GM19035 (cell line): ENCODE data around the gene PON3.
"Not testable (repeated sequence)": the region's sequence is repeated elsewhere in the genome, so short reads cannot be mapped to it uniquely, and the experiment has no call there.

Source experiments
- ATAC-seq: cut with Tn5 transposase; IDR thresholded peaks from one replicate; pipeline ENCODE4 v1.9.1; 2021; ENCODE audit not compliant: unreplicated experiment

PON3 gene

DNA sequence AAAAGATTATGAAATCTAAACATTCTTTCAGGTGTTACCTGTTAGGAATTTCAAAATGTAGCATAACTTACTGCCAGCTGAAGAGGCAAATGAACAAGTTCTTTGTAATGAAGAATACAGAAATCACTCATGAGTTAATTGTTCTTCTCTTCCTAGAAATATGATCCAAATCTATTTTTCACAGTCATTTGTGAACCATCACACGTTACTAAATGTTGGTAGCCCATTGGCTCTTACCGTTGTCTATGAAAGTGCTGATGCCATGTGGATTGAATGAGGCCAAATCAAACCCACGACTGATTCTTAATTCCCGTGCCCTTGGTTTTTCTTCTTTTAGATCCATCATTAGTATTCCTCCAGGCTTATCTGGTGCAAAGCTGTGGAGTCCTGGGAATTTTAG is 15.9 kb upstream of the PON3 start:
- ATAC-seq, result no peak

DNA sequence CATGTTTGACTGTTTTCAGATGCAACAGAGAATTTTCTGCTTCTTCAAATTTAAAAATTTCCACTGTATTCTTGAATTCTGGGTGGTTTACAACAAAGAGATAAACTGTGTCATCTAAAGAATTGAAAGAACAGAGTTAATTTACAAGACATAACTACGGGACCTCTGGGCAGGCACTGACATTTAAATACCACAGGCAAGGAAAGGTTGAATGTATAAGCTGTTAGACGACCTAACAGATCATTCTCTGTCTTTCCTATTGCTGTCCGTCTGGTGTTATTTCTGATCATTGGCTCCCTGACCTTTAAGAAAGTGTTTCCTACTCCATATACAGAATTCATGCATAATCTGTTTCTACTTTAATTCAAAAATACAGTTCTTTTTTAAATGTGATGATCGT is 15.5 kb upstream of the PON3 start:
- no peak for ATAC-seq

DNA sequence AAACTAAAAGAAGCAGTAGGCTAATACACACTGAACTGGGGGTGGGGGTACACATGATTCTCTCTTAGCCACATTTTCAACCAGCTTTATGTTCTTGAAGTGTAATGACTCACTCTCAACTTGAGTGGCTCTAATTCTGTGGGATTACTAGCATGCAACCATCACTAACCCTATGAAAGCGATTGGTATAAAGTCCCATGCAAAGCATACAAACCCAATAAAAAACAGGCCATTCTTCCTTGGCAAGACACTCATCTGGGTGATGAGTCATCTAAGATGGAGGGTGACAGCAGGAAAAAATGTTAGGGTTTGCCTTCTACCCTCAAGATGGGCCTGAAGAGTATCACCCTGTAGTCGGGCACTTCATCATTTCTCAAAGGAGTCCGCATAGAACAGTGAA is 14.9 kb upstream of the PON3 start:
- ATAC-seq, result no peak

DNA sequence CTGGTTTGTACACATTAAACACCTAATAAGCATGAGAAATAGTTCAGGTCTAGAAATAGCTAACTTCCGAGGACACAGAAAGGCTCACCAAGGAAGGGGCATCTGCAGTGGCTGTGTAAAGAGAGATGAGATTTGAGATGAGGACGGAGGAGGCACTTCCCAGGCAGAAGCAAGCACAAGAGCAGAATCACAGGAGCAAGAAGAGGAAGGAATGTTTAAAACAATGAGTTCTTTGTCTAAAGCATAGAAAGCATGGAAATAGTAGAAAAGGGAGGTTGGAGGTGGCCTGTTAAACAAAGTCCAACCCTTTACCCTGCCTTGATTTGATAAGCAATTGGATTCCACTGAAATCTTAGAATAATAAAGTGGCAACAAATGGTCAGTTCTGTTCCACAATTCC is 11.6 kb upstream of the PON3 start:
- ATAC-seq, result no peak

DNA sequence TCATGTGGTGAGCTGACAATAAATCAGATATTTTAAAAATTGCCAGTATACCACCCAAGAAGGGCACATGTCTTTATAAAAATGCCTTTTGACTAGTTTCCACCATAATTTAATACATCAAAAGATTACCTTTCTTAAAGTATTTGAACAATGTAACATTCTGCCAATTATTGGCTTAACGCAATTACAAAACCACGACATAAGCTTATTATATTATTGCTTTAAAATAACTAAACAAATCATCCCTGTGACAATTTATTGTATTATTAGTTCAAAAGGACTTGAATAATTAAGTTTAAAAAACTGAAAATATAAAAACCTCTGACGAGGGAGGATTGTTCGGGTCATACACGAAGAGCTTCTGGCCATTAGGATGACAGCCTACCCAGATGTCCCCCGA is 9.6 kb upstream of the PON3 start:
- ATAC-seq, result no peak

DNA sequence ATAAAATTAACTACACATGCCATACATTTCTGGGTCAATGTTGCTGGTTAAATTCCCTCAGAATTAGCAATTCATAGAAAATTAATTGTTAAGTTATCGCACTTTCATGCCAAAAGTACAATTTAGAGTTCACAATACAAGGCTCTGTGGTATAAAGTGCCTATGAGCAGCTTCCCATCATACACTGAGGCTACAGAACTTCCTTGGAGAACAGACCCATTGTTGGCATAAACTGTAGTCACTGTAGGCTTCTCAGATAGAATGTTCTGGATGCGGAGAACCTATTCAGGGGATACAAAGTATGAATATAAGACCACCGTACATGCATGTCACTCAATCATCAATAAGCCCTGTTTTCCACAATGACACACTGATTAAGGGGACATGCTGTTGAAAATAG is 9.0 kb upstream of the PON3 start:
- no peak for ATAC-seq

DNA sequence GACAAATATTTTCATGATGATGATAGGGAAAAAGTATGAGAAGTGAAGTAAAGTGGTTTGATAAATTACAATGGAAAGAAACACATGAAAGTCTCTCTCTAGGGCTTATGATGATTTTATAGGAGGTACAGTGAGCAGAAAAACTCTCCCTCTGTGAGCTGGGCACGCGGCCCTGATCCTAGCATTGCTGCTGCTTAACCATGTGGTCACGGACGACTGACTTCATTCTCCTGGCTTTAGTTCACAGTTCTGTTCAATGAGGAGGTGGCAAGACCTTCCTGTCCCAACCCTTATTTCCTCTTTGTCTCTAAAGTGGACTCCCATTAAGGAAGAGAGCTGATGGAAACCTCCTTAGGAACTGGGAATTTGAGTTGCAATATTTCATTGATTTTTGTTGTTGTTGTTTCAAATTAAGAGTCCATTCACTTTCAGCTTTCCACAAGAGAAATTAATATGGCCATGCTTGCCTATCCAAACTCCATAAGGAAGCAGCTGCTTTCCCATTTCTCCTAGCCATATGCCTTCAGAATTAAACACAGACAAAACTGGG is 8.2 kb upstream of the PON3 start:
- ATAC-seq, result no peak

DNA sequence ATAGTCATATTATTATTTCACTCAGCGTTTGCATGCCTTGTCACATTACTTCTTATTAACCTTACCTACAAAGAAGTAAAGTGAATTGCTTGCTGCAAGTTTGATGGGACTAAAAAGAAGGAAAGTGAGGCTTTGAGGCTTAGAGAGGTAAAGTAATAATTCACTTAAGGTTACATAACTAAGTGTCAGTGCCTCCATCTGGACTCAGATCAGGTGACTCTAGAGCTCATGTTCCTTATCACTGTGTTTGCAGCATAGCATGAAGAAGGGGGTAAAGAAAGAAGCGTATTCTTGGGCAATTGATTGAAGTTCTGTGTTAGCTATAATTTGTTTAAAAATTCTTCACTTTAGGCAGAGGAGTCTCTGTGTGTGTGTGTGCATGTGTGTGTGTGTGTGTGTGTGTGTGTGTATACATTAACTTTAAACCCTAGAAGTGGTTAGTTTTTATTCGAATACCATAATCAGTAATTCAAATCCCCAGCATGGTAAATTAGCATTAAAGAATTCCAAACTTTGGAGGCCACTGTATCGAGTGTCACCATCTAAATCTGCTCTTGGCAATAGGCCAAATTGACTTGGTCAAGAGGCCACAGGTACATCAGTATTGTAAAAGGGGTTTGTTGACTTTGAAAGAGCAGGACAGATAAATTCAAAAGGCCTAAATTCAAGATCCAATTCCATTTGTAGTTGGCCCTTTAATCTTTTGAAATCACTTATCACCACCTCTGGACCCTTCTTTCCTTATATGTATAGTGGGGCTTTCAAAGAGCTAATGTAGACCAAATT is 2.2 kb upstream of the PON3 start:
- no peak for ATAC-seq

DNA sequence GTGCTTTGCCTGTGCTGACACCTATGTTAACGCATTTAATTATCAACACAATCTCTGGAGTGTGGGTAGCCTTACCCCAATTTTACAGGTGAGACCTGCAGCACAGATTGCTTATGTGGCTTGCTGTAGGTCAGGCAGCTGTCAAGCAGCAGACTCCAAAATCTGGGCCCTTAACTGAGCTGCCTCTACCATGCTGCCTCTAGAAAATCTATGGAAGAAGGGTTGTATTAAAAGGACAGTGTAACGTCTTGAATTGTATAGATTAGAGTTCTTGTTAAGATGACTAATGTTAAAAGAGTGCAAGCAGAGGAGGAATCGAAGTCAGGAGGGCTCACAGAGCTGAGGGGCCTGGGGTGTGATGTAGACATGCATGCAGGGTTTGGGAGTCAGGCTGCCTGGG is 1.2 kb upstream of the PON3 start:
- no peak for ATAC-seq

DNA sequence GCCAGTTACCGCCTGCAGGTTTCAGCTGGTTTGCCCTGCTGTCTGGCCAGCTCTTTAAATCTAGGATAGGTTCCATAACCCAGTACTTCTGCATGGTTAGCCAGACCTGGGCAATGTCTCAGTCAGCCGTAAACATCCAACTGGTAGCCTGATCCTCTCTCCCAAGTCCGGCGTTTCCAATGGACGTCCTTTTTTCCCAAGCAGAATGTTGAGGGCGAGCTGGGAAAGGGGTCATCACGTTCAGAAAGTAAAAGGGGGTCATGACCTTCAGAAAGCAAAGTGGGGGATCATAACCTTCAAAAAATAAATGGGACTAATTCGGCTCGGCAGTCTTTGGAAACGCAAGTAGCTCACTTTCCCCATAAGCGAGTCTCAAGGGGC is 430 bp downstream of the PON3 start:
- no peak for ATAC-seq

DNA sequence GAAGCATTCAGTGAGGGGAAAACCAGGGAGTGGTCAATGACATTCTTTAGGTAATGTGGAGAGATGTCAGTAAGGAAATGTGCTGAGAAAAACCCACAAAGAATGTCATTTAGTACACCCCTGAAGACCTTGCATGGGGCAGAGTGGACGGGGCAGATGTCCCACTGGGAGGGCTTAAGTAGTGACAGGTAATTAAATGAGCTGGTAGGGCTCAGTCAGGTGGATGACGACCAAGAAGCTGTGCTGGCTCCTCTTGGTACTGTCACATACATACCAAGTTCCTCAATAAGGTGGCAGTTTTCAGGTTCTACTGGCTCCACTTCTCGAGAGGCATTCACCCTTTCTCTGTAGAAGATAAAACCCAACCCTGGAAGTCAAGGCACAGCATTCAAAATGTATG is 1.8 kb downstream of the PON3 start:
- no peak for ATAC-seq

DNA sequence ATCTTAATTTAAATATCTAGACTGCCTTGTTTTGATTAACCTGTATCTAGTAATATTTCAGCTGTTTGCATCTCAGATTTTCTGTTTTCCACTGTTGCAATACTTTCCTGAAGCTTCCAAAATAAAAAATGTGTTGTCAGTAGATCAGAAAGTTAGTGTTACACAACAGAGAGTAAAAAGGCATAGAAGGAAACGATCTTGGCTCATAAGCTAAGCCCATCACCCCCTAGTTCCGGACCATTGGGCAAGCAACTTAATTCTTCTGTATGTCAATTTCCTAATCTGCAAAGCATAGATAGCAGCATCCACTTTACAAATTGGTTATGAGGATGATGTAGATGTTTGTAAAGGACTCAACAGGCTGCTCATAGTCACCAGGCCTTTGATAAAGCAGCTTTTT is 4.4 kb downstream of the PON3 start:
- ATAC-seq, result no peak

DNA sequence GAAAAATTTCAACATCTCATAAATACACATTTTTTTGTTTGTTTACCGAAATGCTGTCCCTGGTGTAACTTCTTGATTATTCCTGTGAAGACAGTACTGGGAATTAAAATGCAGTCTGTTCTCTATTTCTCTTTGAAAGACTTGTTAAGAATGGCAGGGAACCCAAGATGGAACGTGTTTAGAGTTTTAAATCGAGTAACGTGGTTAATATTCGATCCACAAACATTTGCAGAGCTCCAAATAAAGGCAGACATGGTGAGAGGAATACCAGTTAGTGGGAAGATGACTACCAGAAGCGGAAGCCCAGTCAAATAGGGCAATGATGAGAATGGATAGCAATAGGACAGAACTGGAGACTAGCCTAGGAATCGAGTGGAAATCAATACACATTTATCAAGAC is 6.7 kb downstream of the PON3 start:
- no peak for ATAC-seq

DNA sequence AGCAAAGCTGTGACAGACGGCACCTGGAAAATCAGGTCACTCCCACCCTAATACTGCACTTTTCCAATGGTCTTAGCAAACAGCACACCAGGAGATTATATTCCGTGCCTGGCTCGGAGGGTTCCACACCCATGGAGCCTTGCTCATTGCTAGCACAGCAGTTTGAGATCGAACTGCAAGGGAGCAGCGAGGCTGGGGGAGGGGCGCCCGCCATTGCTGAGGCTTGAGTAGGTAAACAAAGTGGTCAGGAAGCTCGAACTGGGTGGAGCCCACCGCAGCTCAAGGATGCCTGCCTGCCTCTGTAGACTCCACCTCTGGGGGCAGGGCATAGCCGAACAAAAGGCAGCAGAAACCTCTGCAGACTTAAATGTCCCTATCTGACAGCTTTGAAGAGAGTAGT is 16.7 kb downstream of the PON3 start:
- not testable (repeated sequence) for ATAC-seq

DNA sequence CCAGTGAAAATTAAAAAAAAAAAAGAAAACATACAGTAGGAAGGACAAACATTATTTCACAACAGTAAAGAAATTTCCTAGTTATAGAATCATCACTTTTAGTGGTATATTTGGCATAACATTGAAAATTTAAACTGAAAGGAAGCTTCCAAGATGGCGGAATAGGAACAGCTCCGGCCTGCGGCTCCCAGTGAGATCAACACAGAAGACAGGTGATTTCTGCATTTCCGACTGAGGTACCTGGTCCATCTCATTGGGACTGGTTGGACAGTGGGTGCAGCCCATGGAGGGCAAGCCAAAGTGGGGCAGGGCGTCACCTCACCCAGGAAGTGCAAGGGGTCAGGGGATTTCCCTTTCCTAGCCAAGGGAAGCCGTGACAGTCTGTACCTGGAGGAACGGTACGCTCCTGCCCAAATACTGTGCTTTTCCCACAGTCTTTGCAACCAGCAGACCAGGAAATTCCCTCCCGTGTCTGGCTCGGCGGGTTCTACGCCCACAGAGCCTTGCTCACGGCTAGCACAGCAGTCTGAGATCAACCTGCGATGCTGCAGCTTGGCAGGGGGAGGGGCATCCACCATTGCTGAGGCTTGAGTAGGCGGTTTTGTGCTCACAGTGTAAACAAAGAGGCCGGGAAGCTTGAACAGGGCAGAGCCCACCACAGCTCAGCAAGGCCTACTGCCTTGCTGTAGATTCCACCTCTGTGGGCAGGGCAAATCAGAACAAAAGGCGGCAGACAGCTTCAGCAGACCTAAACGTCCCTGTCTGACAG is 19.4 kb downstream of the PON3 start:
- no peak for ATAC-seq

DNA sequence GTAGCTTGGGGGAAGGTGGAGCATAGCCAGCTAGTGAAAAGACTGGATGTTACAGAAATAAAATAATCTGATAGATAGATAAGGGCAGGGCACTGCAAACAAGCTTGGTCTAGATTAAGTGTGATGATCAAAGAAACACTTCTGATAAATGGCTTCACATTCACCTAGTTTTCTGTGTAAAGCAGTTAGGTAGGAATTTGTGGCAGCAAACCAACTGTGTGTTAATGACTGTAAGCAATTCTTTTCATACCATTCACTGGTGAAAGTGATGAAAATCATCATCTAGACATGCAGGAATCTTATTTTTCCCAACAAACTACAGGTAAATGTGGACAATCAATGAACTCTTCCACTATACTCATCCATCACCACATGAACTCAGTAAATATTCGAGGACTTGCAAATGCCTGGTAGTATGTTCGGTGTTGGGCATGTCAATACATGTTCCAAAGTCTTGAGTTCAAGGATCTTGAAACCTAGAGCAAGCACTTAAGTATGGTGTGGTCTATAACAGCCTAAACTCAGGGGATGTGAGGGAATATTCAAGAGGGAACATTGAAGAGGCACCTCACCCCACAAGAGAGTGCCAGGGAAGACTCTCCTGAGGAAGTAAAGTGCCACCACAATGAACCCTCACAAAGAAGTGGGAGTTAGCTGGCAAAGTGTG is 20.5 kb downstream of the PON3 start:
- ATAC-seq, result no peak

DNA sequence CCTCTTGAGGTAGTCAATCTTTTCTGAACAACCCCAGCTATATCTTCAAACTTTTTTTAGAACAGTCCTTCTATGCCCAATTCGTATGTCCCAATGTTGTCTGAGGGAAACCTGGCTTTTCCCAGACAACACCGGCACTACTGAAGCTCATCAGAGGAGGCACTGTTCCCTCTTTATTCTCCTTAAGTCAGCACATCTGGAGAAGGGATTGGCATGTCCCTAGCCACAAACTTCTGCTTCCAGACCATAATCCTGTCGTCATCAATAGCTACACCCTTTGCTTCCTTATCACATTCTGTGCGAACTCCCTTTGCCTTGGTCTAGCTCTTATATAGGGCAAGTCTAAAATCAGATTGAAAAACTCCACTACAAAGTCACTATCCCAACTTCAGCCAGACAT is 22.9 kb downstream of the PON3 start:
- ATAC-seq, result no peak

DNA sequence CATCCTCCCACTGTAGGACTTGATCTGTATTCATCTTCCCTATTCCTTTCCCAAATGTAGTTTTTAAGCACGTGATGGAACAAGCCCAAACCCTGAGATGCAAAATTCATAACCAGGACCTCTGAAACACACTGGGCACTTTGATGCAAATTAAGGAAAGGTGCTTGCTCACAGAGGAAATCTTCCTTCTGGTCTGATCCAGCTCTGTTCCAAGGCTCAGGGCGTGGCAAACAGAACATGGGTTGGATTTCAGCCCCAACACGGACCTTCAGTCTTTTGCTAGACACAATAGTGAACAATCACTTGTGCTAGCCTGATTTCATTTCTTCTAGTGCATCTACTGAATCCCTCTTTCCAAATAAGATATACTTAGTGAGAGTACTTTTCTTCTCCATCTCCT is 27.9 kb downstream of the PON3 start:
- ATAC-seq, result no peak

DNA sequence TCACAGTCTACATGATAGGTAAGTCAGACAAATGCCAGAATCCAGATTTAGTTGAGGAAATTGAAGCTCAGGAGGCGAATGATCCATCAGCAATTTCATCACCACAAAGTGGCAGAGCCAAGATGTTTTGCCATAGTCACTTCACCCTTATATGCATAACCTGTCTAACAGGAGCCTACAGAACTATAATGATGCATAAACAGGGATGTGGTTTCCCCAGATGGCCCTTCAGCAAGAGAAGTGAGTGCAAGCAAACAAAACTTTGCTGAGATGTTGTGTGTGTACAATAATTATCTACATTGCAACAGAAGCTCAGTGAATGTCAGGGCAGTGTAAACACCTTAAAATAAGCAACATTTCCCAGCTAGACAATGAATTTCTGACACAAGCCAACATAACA is 28.6 kb downstream of the PON3 start:
- no peak for ATAC-seq

DNA sequence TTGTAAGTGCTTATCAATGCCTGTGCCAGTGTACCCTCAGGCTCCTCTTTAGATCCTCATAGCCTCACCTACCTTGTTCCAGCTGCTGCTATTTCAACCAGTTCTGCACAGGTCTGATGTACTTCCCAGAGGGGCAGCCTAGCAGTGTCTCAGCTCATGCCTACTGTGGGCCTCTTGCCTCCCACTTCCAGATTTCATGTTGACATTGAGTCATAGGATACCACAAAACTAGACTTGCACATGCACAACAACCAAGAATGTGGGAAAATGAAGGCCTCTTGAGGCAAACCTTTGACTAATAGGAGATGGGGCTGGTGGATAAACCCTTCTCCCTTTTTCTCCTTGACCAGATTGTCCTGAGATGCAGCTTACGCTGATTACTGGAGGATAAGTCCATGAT is 31.0 kb downstream of the PON3 start:
- no peak for ATAC-seq

DNA sequence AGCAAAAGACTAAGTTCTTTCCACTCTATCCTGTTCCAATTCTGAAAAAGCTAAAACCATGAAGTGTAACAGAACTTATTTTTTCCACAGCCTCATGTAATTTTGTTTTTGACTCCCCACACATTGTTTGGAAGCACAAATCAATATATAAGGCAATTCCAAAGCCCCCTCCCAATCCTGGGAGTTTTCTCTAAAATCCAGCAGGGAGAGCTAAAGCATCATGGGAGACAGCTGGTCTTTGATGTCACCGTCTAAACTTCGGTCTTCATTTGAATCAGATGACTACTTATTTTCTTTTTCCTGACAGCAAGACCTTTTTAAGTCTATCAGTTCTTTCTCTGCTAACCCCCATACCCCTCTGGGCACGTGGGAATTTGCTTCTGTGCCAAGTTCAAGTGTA is 38.6 kb downstream of the PON3 start:
- ATAC-seq, result no peak
